ENCODE results near the gene ATP8A2.

DNA sequence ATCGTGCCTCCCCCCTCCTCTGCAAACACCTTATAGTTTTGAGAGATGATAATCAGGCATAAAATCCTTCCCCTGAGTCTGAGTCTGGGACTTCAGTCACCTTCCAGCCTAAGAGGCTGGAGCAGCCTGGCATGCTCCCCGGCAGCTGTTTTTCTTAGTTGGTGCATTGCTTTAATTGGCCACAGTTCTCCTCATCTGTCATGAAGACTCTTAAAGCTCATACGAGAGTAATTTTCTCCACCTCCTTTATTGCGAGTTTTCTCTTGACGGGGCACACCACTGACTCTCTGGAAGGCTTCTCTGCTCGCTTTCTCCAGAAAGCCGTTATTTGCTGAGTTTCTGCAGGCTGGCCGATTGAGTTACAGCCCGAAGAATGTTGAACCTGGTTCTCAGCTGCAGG is 310.5 kb downstream of the ATP8A2 start:
- TF ChIP-seq JUND (IDR thresholded peaks at IDR 0.05; ENCODE audit: low read depth, low read length) = no peak
- no peak for TF ChIP-seq RAD21 (IDR thresholded peaks at IDR 0.05; ENCODE audit: insufficient read depth, low read depth, low read length)

Data from GM12878 (cell line).